GM19238 (cell line): ENCODE data around the gene DDIAS.
"Not testable (repeated sequence)": the region's sequence is repeated elsewhere in the genome, so short reads cannot be mapped to it uniquely, and the experiment has no call there.

ENCODE experiments used
- DNase-seq: peaks from one replicate; pipeline ENCODE4 v3.0.0; 2011; ENCODE audit warnings: low spot score; ENCODE audit not compliant: insufficient read length

Gene DDIAS

DNA sequence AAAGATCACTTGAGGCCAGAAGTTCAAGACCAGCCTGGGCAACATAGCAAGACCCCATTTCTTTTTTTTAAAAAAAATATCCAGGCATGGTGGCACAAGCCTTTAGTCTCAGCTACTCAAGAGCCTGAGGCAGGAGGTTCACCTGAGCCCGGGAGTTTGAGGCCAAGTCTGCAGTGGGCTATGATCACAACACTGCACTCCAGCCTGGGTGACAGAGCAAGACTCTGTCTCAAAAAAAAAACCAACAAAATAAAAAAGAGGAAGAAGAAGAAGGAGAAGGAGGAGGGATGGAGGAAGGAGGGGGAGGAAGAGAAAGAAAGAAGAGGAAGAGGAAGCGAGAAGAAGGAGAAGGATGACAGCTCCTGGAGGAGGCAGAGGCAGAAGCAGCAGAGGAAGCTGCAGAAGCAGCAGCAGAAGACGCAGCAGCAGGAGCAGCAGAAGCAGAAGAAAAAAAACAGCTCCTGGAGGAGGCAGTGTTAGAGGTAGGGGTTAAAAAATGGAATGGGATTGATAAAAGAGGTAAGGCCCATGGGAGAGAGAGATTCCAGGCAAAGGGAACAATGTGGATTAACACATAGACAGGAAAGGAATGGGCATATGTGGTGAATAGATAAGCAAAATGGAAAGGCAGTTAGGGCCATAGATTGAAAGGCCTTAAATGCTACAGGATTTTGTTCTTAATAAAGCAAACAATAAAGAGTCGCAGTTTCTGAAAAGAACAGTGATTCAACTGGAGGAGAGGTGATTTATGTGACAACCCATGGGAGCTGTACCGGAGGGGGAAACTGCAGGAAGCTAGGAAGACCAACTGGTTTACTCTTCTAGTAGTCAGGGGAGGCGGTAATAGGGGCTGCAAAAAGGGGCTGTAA, 12.2 kb upstream of the DDIAS start:
- DNase-seq: no peak

DNA sequence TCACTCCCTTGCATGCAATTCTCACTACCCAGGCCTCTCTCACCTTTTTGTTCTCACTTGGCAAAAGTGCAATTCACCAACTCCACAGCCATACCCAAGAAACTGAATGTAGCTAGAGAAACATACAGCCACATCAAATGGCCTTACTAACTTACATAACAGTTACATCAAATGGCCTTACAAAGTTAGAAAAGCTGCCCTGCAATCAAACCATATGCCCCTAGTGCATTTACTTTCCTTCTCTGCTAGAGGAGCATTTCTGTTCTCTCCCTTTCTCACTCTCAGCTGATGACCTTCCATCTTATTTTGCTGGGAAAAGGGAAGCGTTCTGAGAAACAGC, 11.6 kb upstream of the DDIAS start:
- DNase-seq: no peak

DNA sequence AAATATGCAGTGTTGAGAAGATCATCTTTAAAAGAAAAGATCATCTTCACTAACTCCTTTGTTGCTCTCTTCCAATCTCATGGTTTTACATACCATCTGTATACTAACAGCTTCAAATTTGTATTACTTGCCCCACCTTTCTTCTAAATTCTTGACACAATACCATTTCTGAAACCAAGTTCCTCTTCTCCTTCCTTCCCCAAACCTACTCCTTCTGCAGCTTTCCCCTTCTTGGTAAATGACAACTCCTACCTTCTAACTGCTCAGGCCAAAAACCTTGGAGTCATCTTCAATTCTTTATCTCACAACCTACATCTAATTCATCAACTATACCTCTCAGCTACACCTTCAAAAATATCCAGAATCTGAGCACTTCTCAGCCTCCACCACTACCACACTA, 10.6 kb upstream of the DDIAS start:
- DNase-seq: no peak

- no peak for DNase-seq
Measured at GRCh38 chr11:82892611-82893169, 8.8 kb upstream of the DDIAS start.

- no peak for DNase-seq
Measured at GRCh38 chr11:82895437-82896091, 6.0 kb upstream of the DDIAS start.

DNA sequence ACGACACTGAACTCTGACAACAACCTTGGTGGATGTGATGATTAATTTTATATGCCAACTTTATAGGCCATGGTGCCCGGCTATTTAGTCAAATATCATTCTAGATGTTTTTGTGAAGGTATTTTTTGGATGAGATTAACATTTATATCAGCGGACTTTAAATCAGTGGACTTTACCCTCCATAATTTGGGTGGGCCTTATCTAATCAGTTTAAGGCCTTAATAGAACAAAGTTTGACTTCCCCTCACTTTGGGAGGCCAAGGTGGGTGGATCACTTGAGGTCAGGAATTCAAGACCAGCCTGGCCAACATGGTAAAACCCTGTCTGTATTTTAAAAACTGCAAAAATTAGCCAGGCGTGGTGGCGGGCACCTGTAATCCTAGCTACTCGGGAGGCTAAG, 5.4 kb upstream of the DDIAS start:
- no peak for DNase-seq

DNA sequence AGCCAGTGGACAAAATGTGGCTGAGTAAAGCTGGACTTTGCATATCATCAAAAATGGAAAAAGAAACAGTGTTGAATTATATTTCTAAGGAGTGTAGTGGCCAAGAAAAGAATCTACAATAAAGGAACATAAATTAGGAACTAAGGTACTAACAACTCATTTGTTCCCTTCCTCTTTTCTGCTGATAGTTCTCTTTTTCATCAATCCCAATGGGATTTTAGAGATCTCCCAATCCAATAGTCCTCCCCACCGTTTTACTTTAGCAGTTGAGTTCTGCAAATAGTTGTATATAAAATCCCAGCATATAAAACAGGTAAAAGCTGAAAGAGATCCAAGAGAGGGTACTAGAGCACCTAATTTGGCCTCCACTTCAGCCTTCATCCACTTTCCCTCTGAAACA, 3.3 kb upstream of the DDIAS start:
- DNase-seq: no peak

- DNase-seq: no peak
Measured at GRCh38 chr11:82899186-82899820, 2.2 kb upstream of the DDIAS start.

- no peak for DNase-seq
Measured at GRCh38 chr11:82899957-82900276, 1.6 kb upstream of the DDIAS start.

- peak; percentile 79 for DNase-seq
Measured at GRCh38 chr11:82900277-82901164, 1.0 kb upstream of the DDIAS start, which contains the start of gene PRCP. Gene PRCP (minus strand): TSS chr11:82900430. CDS start chr11:82900402, 28 bp downstream.

- DNase-seq: no peak
Measured at GRCh38 chr11:82901922-82902485, 468 bp downstream of the DDIAS start.

- DNase-seq: no peak
Measured at GRCh38 chr11:82902880-82903279, 1.3 kb downstream of the DDIAS start.

- no peak for DNase-seq
Measured at GRCh38 chr11:82903843-82904586, 2.5 kb downstream of the DDIAS start.

GRCh38 chr11:82906236-82906635, 4.7 kb downstream of the DDIAS start:
- DNase-seq: no peak

DNA sequence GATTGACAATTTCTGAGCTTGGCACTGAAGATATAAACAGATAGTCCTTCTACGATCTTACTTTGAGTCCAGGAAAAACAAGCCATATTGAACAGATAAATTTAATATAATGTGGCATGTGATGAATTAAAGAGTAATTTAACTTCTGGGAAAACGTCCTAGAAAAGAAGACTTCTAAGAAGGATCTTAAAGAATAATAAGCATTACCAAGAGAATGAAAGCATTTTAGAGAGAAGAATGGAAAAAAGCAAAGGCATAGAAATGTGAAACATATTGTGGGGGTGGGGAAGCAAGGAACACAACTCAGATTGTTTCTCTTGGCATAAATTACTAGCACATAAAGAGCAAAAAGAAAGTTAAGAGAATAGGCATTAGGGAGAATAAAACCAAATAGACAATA, 5.4 kb downstream of the DDIAS start:
- no peak for DNase-seq

GRCh38 chr11:82907371-82907770, 5.8 kb downstream of the DDIAS start:
- DNase-seq: no peak

DNA sequence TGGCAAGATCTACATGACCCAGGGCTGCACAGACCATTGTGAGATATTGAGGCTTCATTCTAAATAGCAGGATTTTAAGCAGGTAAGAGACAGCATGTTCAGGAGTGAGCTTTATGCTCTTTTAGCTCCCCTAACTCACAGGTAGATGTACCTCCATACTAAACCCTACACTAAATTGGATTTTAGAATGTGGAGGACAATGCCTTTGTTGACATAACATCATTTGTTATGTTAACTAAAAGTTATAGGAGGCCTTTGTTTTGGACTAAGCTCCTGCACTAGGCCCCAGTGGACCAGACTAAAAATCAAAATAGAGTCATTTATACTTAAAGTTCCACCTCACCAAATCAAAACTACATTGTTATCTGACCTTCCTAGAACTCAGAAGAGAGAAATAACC, 6.8 kb downstream of the DDIAS start:
- DNase-seq: no peak

GRCh38 chr11:82909015-82909640, 7.6 kb downstream of the DDIAS start:
- DNase-seq: no peak

- not testable (repeated sequence) for DNase-seq
Measured at GRCh38 chr11:82919786-82920185, 18.2 kb downstream of the DDIAS start.

- not testable (repeated sequence) for DNase-seq
Measured at GRCh38 chr11:82920227-82920626, 18.7 kb downstream of the DDIAS start.
